ENCODE data around the gene ABAT.
"Not testable (repeated sequence)": the region's sequence is repeated elsewhere in the genome, so short reads cannot be mapped to it uniquely, and the experiment has no call there.

The ABAT gene

GRCh38 chr16:8785408-8785807, 111.0 kb downstream of the ABAT start:
- DNase-seq (ENCODE audit: low read depth in 2 of 2), result no peak

GRCh38 chr16:8786316-8786715, 111.9 kb downstream of the ABAT start:
- not testable (repeated sequence) for DNase-seq (ENCODE audit: low read depth in 2 of 2)

- DNase-seq (ENCODE audit: low read depth in 2 of 2), result no peak
Observed at GRCh38 chr16:8788578-8789172, 114.3 kb downstream of the ABAT start.

- no peak for DNase-seq (ENCODE audit: low read depth in 2 of 2)
Observed at GRCh38 chr16:8795091-8795490, 120.7 kb downstream of the ABAT start.

GRCh38 chr16:8795818-8796217, 121.4 kb downstream of the ABAT start:
- DNase-seq (ENCODE audit: low read depth in 2 of 2), result no peak

GRCh38 chr16:8796469-8797363, 122.3 kb downstream of the ABAT start:
- DNase-seq (ENCODE audit: low read depth in 2 of 2), result no peak

- peak; percentile 93 to 96 for DNase-seq (ENCODE audit: low read depth in 2 of 2)
Observed at GRCh38 chr16:8797364-8798173, 123.2 kb downstream of the ABAT start, which contains the start of the genes PMM2 and TMEM186. Gene PMM2, plus strand, starts transcription at chr16:8797839. Its CDS starts 44 bp downstream, at chr16:8797883. Gene TMEM186, minus strand, starts transcription at chr16:8797639. Its CDS starts 25 bp downstream, at chr16:8797614.

GRCh38 chr16:8798174-8798527, 123.7 kb downstream of the ABAT start:
- peak; percentile 8 to 11 for DNase-seq (ENCODE audit: low read depth in 2 of 2)

GRCh38 chr16:8798535-8799157, 124.2 kb downstream of the ABAT start:
- no peak for DNase-seq (ENCODE audit: low read depth in 2 of 2)

- DNase-seq (ENCODE audit: low read depth in 2 of 2), result no peak
Observed at GRCh38 chr16:8801701-8802100, 127.3 kb downstream of the ABAT start.

- DNase-seq (ENCODE audit: low read depth in 2 of 2), result not testable (repeated sequence)
Observed at GRCh38 chr16:8803733-8804132, 129.3 kb downstream of the ABAT start.

GRCh38 chr16:8804313-8804712, 129.9 kb downstream of the ABAT start:
- DNase-seq (ENCODE audit: low read depth in 2 of 2), result no peak

GRCh38 chr16:8806272-8806983, 132.0 kb downstream of the ABAT start:
- no peak for DNase-seq (ENCODE audit: low read depth in 2 of 2)

- no peak for DNase-seq (ENCODE audit: low read depth in 2 of 2)
Observed at GRCh38 chr16:8807189-8807588, 132.8 kb downstream of the ABAT start.

GRCh38 chr16:8808009-8808408, 133.6 kb downstream of the ABAT start:
- no peak for DNase-seq (ENCODE audit: low read depth in 2 of 2)

GRCh38 chr16:8808613-8809353, 134.4 kb downstream of the ABAT start:
- no peak for DNase-seq (ENCODE audit: low read depth in 2 of 2)

- no peak for DNase-seq (ENCODE audit: low read depth in 2 of 2)
Observed at GRCh38 chr16:8812162-8812843, 137.9 kb downstream of the ABAT start.

GRCh38 chr16:8814095-8814806, 139.8 kb downstream of the ABAT start:
- no peak for DNase-seq (ENCODE audit: low read depth in 2 of 2)

GRCh38 chr16:8816967-8817655, 142.7 kb downstream of the ABAT start:
- no peak for DNase-seq (ENCODE audit: low read depth in 2 of 2)
